Upper lobe of left lung (tissue), 6 donors: ENCODE measurements around the gene ESRRG. TPM values are rescaled to one million over a fixed set of nuclear protein-coding genes. Genes with fewer than 3 reads are reported as not detected.
"Not testable (repeated sequence)": the region's sequence is repeated elsewhere in the genome, so short reads cannot be mapped to it uniquely, and the experiment has no call there.

ENCODE experiments used
- ATAC-seq, 2 donors: fragments of 200-7000 bp; cut with Tn5 transposase; one replicate each; pipeline ENCODE4 v1.9.1; 2022; ENCODE audit warnings: mild to moderate bottlenecking in 2 of 2, moderate library complexity in 2 of 2; ENCODE audit not compliant: low FRiP score in 2 of 2
- DNase-seq, 2 donors: peaks; one replicate each; pipeline ENCODE4 v3.0.0-alpha.2; 2019 to 2020
- H3K27ac ChIP-seq, 4 donors: fragments of 200-600 bp; sonication (generic); one replicate each; pipeline ENCODE4 v1.5.1; 2016 to 2019
- H3K27me3 ChIP-seq, 4 donors: fragments of 200-600 bp; sonication (generic); one replicate each; pipeline ENCODE4 v1.5.1; 2017 to 2019
- H3K36me3 ChIP-seq, 4 donors: fragments of 200-600 bp; sonication (generic); one replicate each; pipeline ENCODE4 v1.5.1; 2016 to 2019
- H3K4me1 ChIP-seq, 4 donors: fragments of 200-600 bp; sonication (generic); one replicate each; pipeline ENCODE4 v1.5.1; 2018 to 2019
- H3K4me3 ChIP-seq, 4 donors: fragments of 200-600 bp; sonication (generic); one replicate each; pipeline ENCODE4 v1.5.1; 2017 to 2019; ENCODE audit warnings: mild to moderate bottlenecking in 2 of 4, moderate library complexity in 1 of 4
- H3K9me3 ChIP-seq, 4 donors: fragments of 200-600 bp; sonication (generic); one replicate each; pipeline ENCODE4 v1.5.1; 2018 to 2019
- EP300 ChIP-seq, 4 donors: sonication (generic); formaldehyde crosslinking; IDR thresholded peaks; one replicate each; pipeline ENCODE4 v1.5.1; 2017; ENCODE audit warnings: antibody characterized with exemption in 4 of 4, control low read depth in 2 of 4
- POLR2A ChIP-seq, 4 donors: fragments of 450-650 bp; IDR thresholded peaks; one replicate each; pipeline ENCODE4 v1.5.1; 2016 to 2017; ENCODE audit warnings: antibody characterized with exemption in 4 of 4, mild to moderate bottlenecking in 2 of 4
- POLR2AphosphoS5 ChIP-seq, 2 donors: sonication (generic); formaldehyde crosslinking; IDR thresholded peaks; one replicate each; pipeline ENCODE4 v1.5.1; 2017; ENCODE audit warnings: antibody characterized with exemption in 2 of 2
- WGBS, 2 donors: methylation state at CpG; one replicate each; pipeline ENCODE4 v1.1.5; 2017 to 2018; 5-methylcytosine and 5-hydroxymethylcytosine counted together
- total RNA-seq, 6 donors: library from RNA; depleted of rRNA in 4 of 6; stranded (reverse); fragments of >200 nt in 4 of 6; gene quantifications; one replicate each; pipeline versions ENCODE4 v1.1.0 to v1.2.1, GENCODE V29; 2016 to 2021
- TF ChIP-seq, protein P1 (sequence below), 6 experiments: fragments of 450-650 bp in 4 of 6; fragments of 200-600 bp in 2 of 6; sonication (generic) in 2 of 6; IDR thresholded peaks; one replicate each; pipeline ENCODE4 v1.5.1; 2016 to 2019; ENCODE audit warnings: antibody characterized with exemption in 6 of 6
- donor health status: DM: no; HTN: no; CAD: no; lungs with moderate emphysema.
- donor health status: DM: no; HTN: yes; CAD: no; lungs with severe emphysema.

Gene ESRRG
- total RNA-seq, 6 donors from 2014 or later = 0.23 to 3.2 (median 0.95) TPM

DNA sequence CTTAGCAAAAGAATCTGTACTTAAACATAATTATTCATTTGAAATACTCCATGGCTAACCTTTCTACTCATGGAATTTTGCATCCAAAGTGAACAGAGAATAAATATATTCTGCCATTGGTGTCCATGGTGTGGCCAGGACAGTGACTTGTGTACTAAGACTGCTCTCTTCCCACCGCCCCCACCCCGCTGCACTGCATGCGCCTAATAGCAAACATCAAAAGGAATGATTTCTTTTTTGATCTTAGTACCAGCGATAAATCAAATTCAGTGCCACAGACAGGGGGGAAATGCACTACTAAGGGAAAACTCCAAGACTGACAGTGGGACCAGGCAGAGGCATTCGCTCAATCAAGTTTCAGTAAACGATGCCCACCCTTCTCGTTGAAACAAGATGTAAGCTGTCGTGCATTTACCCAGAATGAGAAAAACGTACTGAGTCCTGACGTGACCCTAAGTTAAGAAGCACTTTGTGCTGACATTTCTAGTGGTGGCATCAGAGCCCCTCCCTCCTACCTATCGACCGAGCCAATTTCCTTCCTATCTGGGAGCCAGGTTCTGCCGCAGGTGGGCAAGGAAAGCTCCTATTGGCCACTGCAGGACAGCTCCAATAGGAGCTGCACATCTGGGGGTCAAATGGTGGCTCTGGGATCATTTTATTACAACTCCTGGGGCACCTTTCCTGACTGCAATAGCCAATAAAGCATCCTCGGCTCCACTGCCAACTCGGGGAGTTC is 12.5 kb downstream of the ESRRG start:
- 82 to 85% methylated on average over 15 of the region's 15 CpGs for WGBS, 2 donors

DNA sequence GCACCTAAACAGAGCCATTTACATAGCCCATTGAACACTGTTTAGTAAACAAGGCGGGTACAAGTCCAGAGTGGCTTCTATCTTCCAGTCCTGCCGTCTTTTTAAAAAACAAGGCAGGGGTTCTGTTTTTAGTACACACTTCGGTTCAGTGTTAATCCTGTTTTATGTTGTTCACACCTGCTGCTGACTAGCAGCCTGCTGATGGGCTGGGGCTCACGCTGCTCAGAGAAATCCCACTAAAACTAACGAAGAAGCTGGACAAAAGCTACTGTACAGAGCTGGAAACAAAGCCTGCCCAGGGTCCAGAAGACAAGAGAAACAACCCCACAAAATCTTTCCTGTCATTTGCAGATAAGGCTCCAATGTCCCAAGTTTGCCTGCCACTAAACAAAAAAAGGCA is 13.2 kb downstream of the ESRRG start:
- Histone ChIP-seq H3K4me3 (no peak overlapping the region), H3K27me3 (no peaks in the 10 kb centered on the region), H3K4me1 (no peaks in the 10 kb centered on the region), H3K27ac (no peak overlapping the region), H3K9me3 (no peaks in the 10 kb centered on the region), H3K36me3 (no peaks in the 10 kb centered on the region)
- TF ChIP-seq, protein P1, sequence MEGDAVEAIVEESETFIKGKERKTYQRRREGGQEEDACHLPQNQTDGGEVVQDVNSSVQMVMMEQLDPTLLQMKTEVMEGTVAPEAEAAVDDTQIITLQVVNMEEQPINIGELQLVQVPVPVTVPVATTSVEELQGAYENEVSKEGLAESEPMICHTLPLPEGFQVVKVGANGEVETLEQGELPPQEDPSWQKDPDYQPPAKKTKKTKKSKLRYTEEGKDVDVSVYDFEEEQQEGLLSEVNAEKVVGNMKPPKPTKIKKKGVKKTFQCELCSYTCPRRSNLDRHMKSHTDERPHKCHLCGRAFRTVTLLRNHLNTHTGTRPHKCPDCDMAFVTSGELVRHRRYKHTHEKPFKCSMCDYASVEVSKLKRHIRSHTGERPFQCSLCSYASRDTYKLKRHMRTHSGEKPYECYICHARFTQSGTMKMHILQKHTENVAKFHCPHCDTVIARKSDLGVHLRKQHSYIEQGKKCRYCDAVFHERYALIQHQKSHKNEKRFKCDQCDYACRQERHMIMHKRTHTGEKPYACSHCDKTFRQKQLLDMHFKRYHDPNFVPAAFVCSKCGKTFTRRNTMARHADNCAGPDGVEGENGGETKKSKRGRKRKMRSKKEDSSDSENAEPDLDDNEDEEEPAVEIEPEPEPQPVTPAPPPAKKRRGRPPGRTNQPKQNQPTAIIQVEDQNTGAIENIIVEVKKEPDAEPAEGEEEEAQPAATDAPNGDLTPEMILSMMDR (IDR thresholded peaks at IDR 0.05) = no peak
- no peak for TF ChIP-seq POLR2AphosphoS5 (IDR thresholded peaks at IDR 0.05)
- DNase-seq (no peak), ATAC-seq (no peak)
- 53 to 58% methylated on average over 5 of the region's 5 CpGs for WGBS, 2 donors

More for the DNA sequence above, 12.5 kb downstream of the ESRRG start:
- H3K27me3 ChIP-seq = no peaks in the 10 kb centered on the region
- no peaks in the 10 kb centered on the region for H3K36me3 ChIP-seq
- no peak for ATAC-seq
- no peaks in the 10 kb centered on the region for H3K9me3 ChIP-seq
- H3K4me1 ChIP-seq = no peaks in the 10 kb centered on the region
- TF ChIP-seq POLR2AphosphoS5 (IDR thresholded peaks at IDR 0.05) (no peak), POLR2A (IDR thresholded peaks at IDR 0.05) (no peak), EP300 (IDR thresholded peaks at IDR 0.05) (no peak)
- TF ChIP-seq, protein P1 (IDR thresholded peaks at IDR 0.05) = no peak
- no peak for DNase-seq
- no peak overlapping the region for H3K27ac ChIP-seq
- no peak overlapping the region for H3K4me3 ChIP-seq

DNA sequence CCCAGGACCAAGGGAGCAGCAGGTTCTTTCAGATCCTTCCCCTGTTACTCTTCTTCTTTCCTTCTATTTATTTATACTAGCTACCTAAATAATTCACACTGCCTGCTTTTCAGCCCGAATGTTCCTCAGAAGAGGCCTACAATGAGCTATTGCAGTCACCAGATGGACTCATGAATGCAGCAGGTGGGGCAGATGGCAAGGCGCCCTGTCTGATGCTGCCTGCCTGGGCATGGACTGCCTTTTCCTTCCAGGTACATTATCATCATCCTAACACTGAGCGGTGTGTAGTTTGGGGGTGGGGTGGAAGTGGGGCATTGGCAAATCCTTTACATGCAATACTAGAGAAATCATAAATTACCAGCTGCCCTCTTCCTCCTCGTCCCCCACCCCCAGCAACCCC is 17.6 kb downstream of the ESRRG start:
- no peaks in the 10 kb centered on the region for H3K27me3 ChIP-seq
- ATAC-seq = no peak
- no peak for TF ChIP-seq POLR2AphosphoS5 (IDR thresholded peaks at IDR 0.05)
- TF ChIP-seq EP300 (IDR thresholded peaks at IDR 0.05) = no peak
- TF ChIP-seq, protein P1 (IDR thresholded peaks at IDR 0.05) = no peak
- TF ChIP-seq POLR2A (IDR thresholded peaks at IDR 0.05) = no peak
- H3K9me3 ChIP-seq = no peaks in the 10 kb centered on the region
- H3K36me3 ChIP-seq = no peaks in the 10 kb centered on the region
- 68 to 76% methylated on average over 4 of the region's 4 CpGs for WGBS, 2 donors
- no peaks in the 10 kb centered on the region for H3K4me1 ChIP-seq
- no peak for DNase-seq
- H3K4me3 ChIP-seq = no peak overlapping the region
- no peak overlapping the region for H3K27ac ChIP-seq

DNA sequence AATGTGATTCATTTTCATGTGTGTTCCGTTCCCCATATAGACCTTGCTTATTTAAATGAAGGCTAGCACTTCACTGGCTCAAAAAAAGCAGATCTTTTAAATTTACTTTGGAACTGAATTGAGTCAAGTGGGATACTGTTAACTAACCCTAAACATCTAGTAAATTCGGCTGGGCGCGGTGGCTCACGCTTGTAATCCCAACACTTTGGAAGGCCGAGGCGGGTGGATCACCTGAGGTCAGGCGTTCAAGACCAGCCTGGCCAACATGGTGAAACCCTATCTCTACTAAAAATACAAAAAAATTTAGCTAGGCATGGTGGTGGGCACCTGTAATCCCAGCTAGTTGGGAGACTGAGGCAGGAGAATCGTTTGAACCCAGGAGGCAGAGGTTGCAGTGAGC is 19.2 kb downstream of the ESRRG start:
- H3K4me3 ChIP-seq, H3K27me3 ChIP-seq, H3K4me1 ChIP-seq, H3K27ac ChIP-seq, DNase-seq, ATAC-seq, H3K36me3 ChIP-seq, H3K9me3 ChIP-seq: not testable (repeated sequence)
- 93% methylated on average over 9 of the region's 9 CpGs for WGBS, 2 donors

DNA sequence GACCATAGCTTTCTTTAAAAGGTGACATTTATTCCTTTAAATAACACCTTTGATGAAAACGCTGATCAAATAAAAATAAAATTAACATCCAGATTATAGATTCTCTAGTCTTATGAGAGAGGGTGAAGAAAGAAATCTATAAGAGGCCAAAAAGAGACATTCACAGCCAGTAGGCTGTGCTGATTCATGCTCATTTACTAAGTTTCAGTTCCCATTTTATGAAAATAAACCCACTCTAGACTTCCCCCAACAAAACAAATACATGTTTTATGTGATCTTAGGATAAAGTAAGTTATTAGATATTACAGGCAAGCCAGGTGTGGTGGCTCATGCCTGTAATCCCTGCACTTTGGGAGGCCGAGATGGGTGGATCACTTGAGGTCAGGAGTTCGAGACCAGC is 21.1 kb downstream of the ESRRG start:
- ATAC-seq (no peak), DNase-seq (no peak)
- 81 to 89% methylated on average over 3 of the region's 3 CpGs for WGBS, 2 donors
- Histone ChIP-seq H3K36me3 (no peaks in the 10 kb centered on the region), H3K9me3 (no peaks in the 10 kb centered on the region), H3K4me1 (no peaks in the 10 kb centered on the region), H3K4me3 (no peak overlapping the region), H3K27ac (no peak overlapping the region), H3K27me3 (no peaks in the 10 kb centered on the region)
- TF ChIP-seq EP300 (IDR thresholded peaks at IDR 0.05) (no peak), POLR2A (IDR thresholded peaks at IDR 0.05) (no peak), POLR2AphosphoS5 (IDR thresholded peaks at IDR 0.05) (no peak)
- TF ChIP-seq, protein P1 (IDR thresholded peaks at IDR 0.05) = no peak
